GM12878 (cell line): ENCODE data around the gene TTC1. TPM values are rescaled to one million over a fixed set of nuclear protein-coding genes. Genes with fewer than 3 reads are reported as not detected.

ENCODE experiments used
- ATAC-seq: fragments of 200-7000 bp; cut with Tn5 transposase; 3 replicates; pipeline ENCODE4 v1.9.1; 2020; ENCODE audit warnings: mild to moderate bottlenecking, moderate library complexity
- BruUV-seq: library from RNA; stranded (reverse); fragments of 400-500 nt; replicated peaks from 2 replicates; lab custom pipeline; 2021; lab: Mats Ljungman, UMichigan
- CTCF ChIA-PET: fragments of 300-600 bp; sonication (Branson Sonifier 250); formaldehyde crosslinking; extraction: SDS; loops from one replicate; lab custom pipeline; 2021; ENCODE audit warnings: inconsistent platforms; lab: Yijun Ruan, JAX
- POLR2A ChIA-PET: fragments of 350-600 bp; formaldehyde crosslinking; extraction: SDS; loops from one replicate; lab custom pipeline; 2021; ENCODE audit warnings: inconsistent platforms; lab: Charles Lee
- RAD21 ChIA-PET: fragments of 300-600 bp; sonication (Branson Sonifier 250); formaldehyde crosslinking; loops from one replicate; lab custom pipeline; 2023; ENCODE audit warnings: antibody characterized with exemption; ENCODE audit not compliant: unreplicated experiment; lab: Charles Lee
- SMC1A ChIA-PET: fragments of 300-600 bp; sonication (Branson Sonifier 250); formaldehyde crosslinking; loops from one replicate; lab custom pipeline; 2023; ENCODE audit not compliant: unreplicated experiment, uncharacterized antibody; lab: Charles Lee
- DNase-seq: peaks from one replicate; pipeline ENCODE4 v3.0.0-alpha.2; 2011; ENCODE audit warnings: low read depth, low spot score
- FAIRE-seq: peaks from 3 replicates; lab custom pipeline; 2011; peaks lifted over from hg19 to GRCh38; lab: Jason Lieb, UNC
- H2AFZ ChIP-seq: 2 replicates; pipeline ENCODE4 v1.6.0; 2011; ENCODE audit warnings: low read depth, low read length, control low read depth; ENCODE audit not compliant: control insufficient read depth
- H3K27ac ChIP-seq: 2 replicates; pipeline ENCODE4 v1.5.1; 2011; ENCODE audit warnings: control low read depth; ENCODE audit not compliant: control insufficient read depth, insufficient read depth
- H3K27me3 ChIP-seq, 2 experiments: replicated peaks in 1 of 2; 2 replicates each; pipeline versions ENCODE4 v1.6.0 to v1.6.1; 2011; ENCODE audit warnings: low read length in 1 of 2; ENCODE audit not compliant: control insufficient read depth in 2 of 2, insufficient read depth in 2 of 2
- H3K36me3 ChIP-seq, 2 experiments: 2 replicates each; pipeline ENCODE4 v1.5.1; 2011; ENCODE audit warnings: low read length in 1 of 2; ENCODE audit not compliant: control insufficient read depth in 2 of 2, insufficient read depth in 2 of 2
- H3K4me1 ChIP-seq: 2 replicates; pipeline ENCODE4 v1.6.1; 2011; ENCODE audit warnings: mild to moderate bottlenecking, low read length, moderate library complexity, mixed read lengths; ENCODE audit not compliant: control insufficient read depth, insufficient read depth
- H3K4me2 ChIP-seq: 2 replicates; pipeline ENCODE4 v1.6.0; 2011; ENCODE audit warnings: control low read depth; ENCODE audit not compliant: control insufficient read depth, insufficient read depth
- H3K4me3 ChIP-seq: fragments of 200-600 bp; sonication (generic); 2 replicates; pipeline ENCODE4 v1.5.1; 2016
- H3K79me2 ChIP-seq: 2 replicates; pipeline ENCODE4 v1.6.0; 2011; ENCODE audit warnings: low read length; ENCODE audit not compliant: control insufficient read depth, insufficient read depth
- H3K9ac ChIP-seq: 2 replicates; pipeline ENCODE4 v1.8.0; 2011; ENCODE audit warnings: low read length, control low read depth, mixed read lengths; ENCODE audit not compliant: control insufficient read depth, insufficient read depth
- H3K9me3 ChIP-seq: replicated peaks from 3 replicates; pipeline ENCODE4 v1.5.1; 2011; ENCODE audit warnings: mild to moderate bottlenecking, low read length; ENCODE audit not compliant: control insufficient read depth, insufficient read depth
- H4K20me1 ChIP-seq: 2 replicates; pipeline ENCODE4 v1.6.0; 2011; ENCODE audit not compliant: control insufficient read depth, insufficient read depth
- EED ChIP-seq: sonication (generic); IDR thresholded peaks from 2 replicates; pipeline ENCODE4 v1.6.1; 2016; ENCODE audit warnings: antibody characterized with exemption, low read depth
- GATAD2B ChIP-seq: fragments of 450-650 bp; conservative IDR thresholded peaks from 2 replicates; pipeline ENCODE4 v1.6.1; 2017; ENCODE audit warnings: low read depth, mild to moderate bottlenecking, moderate library complexity
- MLLT1 ChIP-seq: fragments of 450-650 bp; IDR thresholded peaks from 2 replicates; pipeline ENCODE4 v1.6.1; 2016; ENCODE audit warnings: mild to moderate bottlenecking
- SMAD5 ChIP-seq: IDR thresholded peaks from 2 replicates; pipeline ENCODE4 v1.6.1; 2016; ENCODE audit warnings: antibody characterized with exemption, low read depth
- TCF3 ChIP-seq: IDR thresholded peaks from 2 replicates; pipeline ENCODE4 v1.6.1; 2012; ENCODE audit warnings: low read depth, mild to moderate bottlenecking, low read length, borderline replicate concordance; ENCODE audit not compliant: insufficient read depth
- ZNF207 ChIP-seq: fragments of 450-650 bp; IDR thresholded peaks from 2 replicates; pipeline ENCODE4 v1.6.1; 2014; ENCODE audit warnings: antibody characterized with exemption, mild to moderate bottlenecking, borderline replicate concordance
- ZNF592 ChIP-seq: fragments of 450-650 bp; IDR thresholded peaks from 2 replicates; pipeline ENCODE4 v1.6.1; 2017; ENCODE audit warnings: mild to moderate bottlenecking, moderate library complexity
- ZSCAN29 ChIP-seq: fragments of 450-650 bp; IDR thresholded peaks from 2 replicates; pipeline ENCODE4 v1.6.1; 2017; ENCODE audit warnings: mild to moderate bottlenecking, moderate library complexity
- WGBS: methylation state at CpG from one replicate; pipeline ENCODE4 v1.1.6; 2016; ENCODE audit warnings: low lambda C conversion rate; ENCODE audit not compliant: insufficient replicate concordance, insufficient coverage; ENCODE audit errors: missing lambda C conversion rate; 5-methylcytosine and 5-hydroxymethylcytosine counted together
- in situ Hi-C: fragments of 300-500 bp; cut with MboI; formaldehyde crosslinking; loops from 9 replicates; pipeline ENCODE4 v1.14.3; 2018; ENCODE audit warnings: mixed read lengths
- intact Hi-C: fragments of 100-400 bp; cut with micrococcal nuclease; formaldehyde crosslinking; loops from one replicate; pipeline ENCODE4 v1.14.2; 2022; ENCODE audit not compliant: unreplicated experiment
- polyA plus RNA-seq, 11 experiments: library from polyadenylated mRNA; depleted of rRNA in 4 of 11; unstranded in 6 of 11; stranded (reverse) in 5 of 11; fragments of >200 nt; fragmentation: Nextera tagmentation in 4 of 11; fragmentation: Illumina TruSeq in 1 of 11; extraction: Ambion mirVana in 4 of 11; extraction: Trizol in 1 of 11; gene quantifications; 1 replicate in 1 of 11; 2 replicates in 10 of 11; pipeline versions ENCODE4 v1.2.1 to v1.2.3, GENCODE V29; 2011 to 2016; ENCODE audit warnings: inconsistent platforms in 2 of 11, missing spikeins in 2 of 11, low read depth in 1 of 11
- total RNA-seq, 4 experiments: library from RNA; depleted of rRNA in 3 of 4; stranded (reverse); fragments of >200 nt in 3 of 4; fragmentation: Illumina TruSeq in 1 of 4; extraction: Trizol in 1 of 4; gene quantifications; 2 replicates each; pipeline versions ENCODE4 v1.2.1 to v1.2.3, GENCODE V29; 2013 to 2021

TTC1 gene
- total and polyA plus RNA-seq, 10 of the 15 experiments (the other 5 are each of a cell fraction or from before 2014, with no cell fraction given): 46.6 to 160 (median 92.3) TPM

GRCh38 chr5:160030631-160031377 is 21.9 kb downstream of the TTC1 start:
- BruUV-seq: no TSS peak
- ChIA-PET CTCF (interaction anchor here (0.6 to 2.9 kb wide), 4 partner anchors 9 to 313 kb away, joined by 3 to 18 read pairs (median 3); no protein-coding TSS in a partner anchor), RAD21 (interaction anchor here (1.0 kb wide), 1 partner anchor 9 kb away, joined by 7 read pairs; no protein-coding TSS in a partner anchor), POLR2A (interaction anchor here (0.5 kb wide), 1 partner anchor 71 kb away, joined by 6 read pairs; no protein-coding TSS in a partner anchor), SMC1A (interaction anchor here (1.2 to 2.0 kb wide), 2 partner anchors 9 to 50 kb away, joined by 3 to 9 read pairs; no protein-coding TSS in a partner anchor)
- no peak for ATAC-seq
- H3K79me2 ChIP-seq: no peaks in the 10 kb centered on the region
- no peaks in the 10 kb centered on the region for H3K27me3 ChIP-seq
- no peaks in the 10 kb centered on the region for H3K4me1 ChIP-seq
- H4K20me1 ChIP-seq: no peaks in the 10 kb centered on the region
- no peak for DNase-seq
- H3K9ac ChIP-seq: no peak overlapping the region
- in situ Hi-C loops (no loop called here), intact Hi-C loops (no loop called here)
- H3K36me3 ChIP-seq: peaks cover 0 to 12% of the 10 kb centered on the region in 2 experiments; a peak in 2 of 4 replicates
- no peak for TF ChIP-seq ZNF207
- no peak for TF ChIP-seq EED
- H3K4me2 ChIP-seq: no peak overlapping the region
- H2AFZ ChIP-seq: no peak overlapping the region
- no peak overlapping the region for H3K4me3 ChIP-seq
- WGBS: 94% methylated on average over 3 of the region's 3 CpGs
- H3K9me3 ChIP-seq: no peaks in the 10 kb centered on the region
- no peak overlapping the region for H3K27ac ChIP-seq
- no peak for FAIRE-seq

- no peak for FAIRE-seq
- no peak for ATAC-seq
- BruUV-seq: no TSS peak
- Histone ChIP-seq H3K4me2 (no peak overlapping the region), H3K9me3 (no peaks in the 10 kb centered on the region), H3K36me3 (peaks cover 0 to 12% of the 10 kb centered on the region in 2 experiments; a peak in 2 of 4 replicates), H3K27me3 (no peaks in the 10 kb centered on the region), H3K27ac (no peak overlapping the region), H2AFZ (no peak overlapping the region), H3K4me1 (no peaks in the 10 kb centered on the region), H4K20me1 (no peaks in the 10 kb centered on the region), H3K4me3 (no peak overlapping the region), H3K9ac (no peak overlapping the region), H3K79me2 (no peaks in the 10 kb centered on the region)
- ChIA-PET SMC1A (interaction anchor here (0.5 to 1.3 kb wide), 4 partner anchors 10 to 296 kb away, joined by 3 read pairs; no protein-coding TSS in a partner anchor), POLR2A (no interaction called here), RAD21 (interaction anchor here (1.4 kb wide), 1 partner anchor 12 kb away, joined by 4 read pairs; no protein-coding TSS in a partner anchor), CTCF (interaction anchor here (1.1 to 2.0 kb wide), 3 partner anchors 8 to 13 kb away, joined by 3 to 10 read pairs (median 4); no protein-coding TSS in a partner anchor)
- in situ Hi-C loops: no loop called here
- intact Hi-C loops: no loop called here
- 93% methylated on average over 4 of the region's 4 CpGs for WGBS
- no peak for DNase-seq
- TF ChIP-seq MLLT1: no peak
- no peak for TF ChIP-seq ZNF592
- TF ChIP-seq GATAD2B: no peak
- no peak for TF ChIP-seq TCF3
- no peak for TF ChIP-seq SMAD5
- no peak for TF ChIP-seq ZSCAN29
Observed at GRCh38 chr5:160033546-160034252, 24.8 kb downstream of the TTC1 start.
